Activated naive CD4-positive, alpha-beta T cell treated with anti-CD3 and anti-CD28 coated beads, Interleukin-2, amount 50 U/mL, for 16 hours (primary cell): ENCODE data around the gene ME1.

Experiments
- DNase-seq: peaks from one replicate; pipeline ENCODE4 v3.0.0-alpha.2; 2020

The ME1 gene

DNA sequence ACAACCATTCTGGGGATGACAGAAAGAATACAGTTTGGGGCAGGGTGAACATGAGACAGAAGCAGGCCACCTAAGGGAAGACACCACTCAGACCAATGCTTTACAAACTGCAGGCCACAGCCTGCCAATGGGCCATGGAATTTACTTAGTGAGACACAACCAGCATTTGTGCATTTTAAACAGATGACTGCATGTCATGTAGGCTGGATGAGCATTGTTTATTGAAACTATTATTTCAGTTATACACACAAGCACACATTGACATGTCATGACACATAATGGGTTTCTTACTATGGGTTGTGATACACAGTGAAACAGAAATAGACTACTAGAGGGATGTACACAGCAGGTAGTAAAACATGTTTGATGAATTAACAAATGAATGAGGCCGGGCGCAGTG, 245.8 kb downstream of the ME1 start:
- DNase-seq, result no peak

DNA sequence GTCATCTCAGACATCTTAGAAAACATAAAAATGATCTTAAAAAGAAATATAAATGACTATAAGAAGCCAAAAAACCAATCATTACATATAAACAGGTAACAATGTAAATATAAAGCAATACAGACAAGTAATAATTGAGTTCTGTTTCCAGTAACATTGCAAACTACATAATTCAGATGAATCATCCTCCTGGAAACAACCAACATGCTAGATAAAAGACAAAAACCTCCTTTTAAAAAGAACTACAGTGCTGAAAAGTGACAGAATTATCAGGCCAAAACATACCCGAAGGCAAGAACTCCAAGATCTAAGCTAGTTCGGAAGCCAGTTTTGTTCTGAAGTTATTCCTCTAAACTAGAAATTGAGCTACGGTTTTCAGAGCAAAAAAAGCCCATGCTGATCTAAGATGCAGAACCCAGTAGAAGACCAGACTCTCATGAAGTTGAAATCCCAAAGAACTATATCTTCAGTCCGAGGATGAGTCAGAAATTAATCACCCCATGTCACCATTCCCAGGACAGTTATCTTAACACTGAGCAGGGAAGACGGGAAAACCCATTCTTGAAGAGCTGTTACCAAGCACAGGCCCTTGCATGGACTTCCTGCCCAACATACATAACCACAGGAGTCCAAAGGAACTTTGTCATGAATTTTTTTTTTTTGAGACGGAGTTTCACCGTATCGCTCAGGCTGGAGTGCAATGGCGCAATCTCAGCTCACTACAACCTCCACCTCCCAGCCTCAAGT, 247.6 kb downstream of the ME1 start:
- no peak for DNase-seq

DNA sequence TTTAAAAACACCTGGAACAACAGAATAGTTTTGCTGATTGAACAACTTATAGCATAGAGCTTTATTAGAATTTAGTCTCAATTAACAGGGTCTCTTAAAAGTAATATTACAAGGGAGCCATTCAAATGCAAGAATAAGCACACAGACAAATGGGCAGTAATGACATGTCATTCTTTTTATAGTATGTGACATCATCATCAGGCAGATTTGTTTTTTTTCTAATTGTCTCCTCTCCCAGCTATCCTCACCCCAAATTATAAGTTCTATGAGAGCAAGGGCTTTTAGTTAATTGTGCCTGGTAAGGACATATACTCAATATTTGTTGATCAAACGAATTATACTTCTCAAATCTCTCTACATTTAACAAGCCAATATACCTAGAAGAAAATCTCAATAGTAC, 248.7 kb downstream of the ME1 start:
- no peak for DNase-seq

DNA sequence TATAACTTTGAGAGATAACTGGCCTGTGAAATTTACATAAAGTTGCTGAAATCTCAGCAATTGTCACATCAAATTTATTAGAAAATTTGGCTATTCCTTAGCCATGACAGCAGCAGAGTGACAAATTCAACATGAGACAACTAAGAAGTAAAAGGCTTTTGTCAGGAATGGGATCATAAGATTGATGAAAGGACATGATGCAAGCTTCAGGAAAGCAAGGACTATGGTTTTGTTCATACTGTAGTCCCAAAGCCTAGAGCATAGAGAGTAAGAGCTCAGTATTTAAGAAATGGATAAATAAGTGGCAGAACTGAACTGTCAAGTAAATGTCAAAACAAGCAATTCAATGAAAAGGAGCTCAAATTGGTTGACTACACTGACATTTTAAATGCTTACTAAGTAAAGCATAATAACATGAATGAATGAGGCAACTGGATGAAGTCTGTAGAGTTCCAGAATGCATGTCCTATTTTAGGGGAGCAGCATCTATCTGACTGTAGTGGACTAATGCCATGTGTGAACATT, 250.4 kb downstream of the ME1 start:
- no peak for DNase-seq

DNA sequence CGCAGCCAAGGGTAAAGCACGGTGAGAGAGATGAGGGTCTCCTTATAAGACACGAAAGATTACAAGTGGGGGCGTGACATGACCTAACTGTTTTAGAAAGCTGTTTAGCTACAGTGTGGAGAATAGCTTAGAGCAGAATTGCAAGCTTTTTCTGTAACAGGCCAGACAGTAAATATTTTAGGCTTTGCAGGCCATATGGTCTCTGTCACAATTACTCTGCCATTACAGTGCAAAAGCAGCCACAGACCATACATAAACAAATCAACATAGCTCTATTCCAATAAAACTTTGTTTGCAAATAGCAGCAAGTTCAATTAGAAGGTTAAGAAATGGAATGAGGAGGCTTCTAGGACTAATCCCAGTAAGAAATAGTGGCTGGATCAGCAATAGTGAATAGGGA, 254.6 kb downstream of the ME1 start:
- DNase-seq, result no peak

DNA sequence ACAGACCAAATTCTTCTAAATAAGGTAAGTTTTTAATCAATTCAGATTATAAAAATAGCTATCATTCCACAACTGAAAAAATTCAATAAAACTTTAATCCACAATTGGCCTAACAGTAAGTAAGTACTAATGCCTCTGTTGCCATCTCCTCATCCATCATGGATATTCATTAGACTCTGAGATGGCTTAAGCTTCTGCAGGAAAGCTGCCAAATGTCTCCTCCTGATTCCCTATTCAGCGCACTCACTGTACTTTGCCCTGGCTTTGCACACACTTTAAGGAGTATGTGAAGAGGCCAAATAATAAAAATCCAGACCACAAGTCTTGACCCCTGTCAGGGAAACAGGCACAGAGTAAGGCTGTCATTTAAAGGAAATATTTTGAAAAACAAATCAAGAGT, 261.3 kb downstream of the ME1 start:
- no peak for DNase-seq

DNA sequence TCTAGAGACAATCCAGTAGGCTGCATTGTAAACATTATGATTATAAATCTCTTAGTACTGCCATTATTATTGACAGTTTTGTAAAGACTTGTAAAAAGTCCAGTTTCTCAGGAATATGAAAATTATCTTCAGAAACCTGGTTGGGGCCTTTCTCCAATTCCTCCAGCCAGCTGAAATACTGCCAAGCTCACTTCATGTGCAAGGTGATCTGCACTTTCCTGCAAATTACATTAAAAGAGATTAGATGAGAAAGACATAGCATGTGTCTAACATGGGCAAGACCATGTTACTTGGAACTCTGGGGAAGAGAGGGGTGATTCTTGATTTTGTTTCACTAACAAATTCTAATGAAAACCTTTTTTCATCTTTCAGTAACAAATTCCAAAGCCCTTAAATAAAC, 261.7 kb downstream of the ME1 start:
- DNase-seq, result no peak

DNA sequence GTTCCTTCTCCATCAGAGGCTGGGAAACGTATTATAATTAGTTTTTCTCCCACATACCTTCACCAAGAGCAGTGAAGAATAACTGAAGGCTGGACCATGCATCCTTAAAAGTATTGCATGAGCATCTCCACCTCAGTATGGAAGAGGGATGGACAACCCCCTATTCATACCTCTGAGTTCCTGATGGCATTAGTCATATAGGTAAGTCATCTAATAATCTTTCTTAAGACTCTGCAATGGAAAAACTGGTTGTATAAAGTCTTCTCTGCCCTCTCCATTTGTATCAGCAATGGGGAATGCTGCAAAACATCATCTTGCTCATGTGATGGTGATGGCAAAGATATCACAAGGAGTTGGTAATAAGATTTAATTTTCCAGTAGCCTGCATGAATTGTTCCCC, 262.3 kb downstream of the ME1 start:
- no peak for DNase-seq

DNA sequence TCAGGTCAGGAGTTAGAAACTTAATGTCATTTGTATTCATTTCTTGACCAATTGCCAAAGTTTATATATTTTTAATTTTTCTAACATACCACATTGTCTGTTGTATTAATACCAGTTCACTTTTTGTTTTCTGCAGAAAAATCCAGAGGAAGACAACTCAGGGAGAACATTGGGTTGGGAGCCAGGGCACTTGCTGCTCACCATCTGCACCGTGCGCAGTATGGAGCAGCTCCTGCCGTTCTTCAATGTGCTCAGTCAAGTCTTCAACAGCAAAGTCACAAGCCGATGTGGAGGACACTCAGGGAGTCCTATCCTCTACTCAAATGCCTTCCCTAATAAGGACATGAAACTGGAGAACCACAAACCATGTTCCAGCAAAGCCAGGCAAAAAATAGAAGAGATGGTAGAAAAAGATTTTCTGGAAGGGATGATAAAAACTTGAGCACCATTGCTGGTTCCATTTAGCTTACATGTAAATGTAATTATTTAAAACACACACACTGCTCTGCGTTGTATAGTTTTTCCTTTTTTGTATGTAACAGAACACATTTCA, 263.0 kb downstream of the ME1 start:
- no peak for DNase-seq
